GM12878 (cell line): ENCODE measurements around the gene MAP4K1. TPM values are rescaled to one million over a fixed set of nuclear protein-coding genes. Genes with fewer than 3 reads are reported as not detected.

ENCODE experiments used
- ATAC-seq: fragments of 200-7000 bp; cut with Tn5 transposase; 3 replicates; pipeline ENCODE4 v1.9.1; 2020; ENCODE audit warnings: mild to moderate bottlenecking, moderate library complexity
- BruUV-seq: library from RNA; stranded (reverse); fragments of 400-500 nt; replicated peaks from 2 replicates; lab custom pipeline; 2021; lab: Mats Ljungman, UMichigan
- CTCF ChIA-PET: fragments of 300-600 bp; sonication (Branson Sonifier 250); formaldehyde crosslinking; extraction: SDS; loops from one replicate; lab custom pipeline; 2021; ENCODE audit warnings: inconsistent platforms; lab: Yijun Ruan, JAX
- POLR2A ChIA-PET: fragments of 350-600 bp; formaldehyde crosslinking; extraction: SDS; loops from one replicate; lab custom pipeline; 2021; ENCODE audit warnings: inconsistent platforms; lab: Charles Lee
- RAD21 ChIA-PET: fragments of 300-600 bp; sonication (Branson Sonifier 250); formaldehyde crosslinking; loops from one replicate; lab custom pipeline; 2023; ENCODE audit warnings: antibody characterized with exemption; ENCODE audit not compliant: unreplicated experiment; lab: Charles Lee
- SMC1A ChIA-PET: fragments of 300-600 bp; sonication (Branson Sonifier 250); formaldehyde crosslinking; loops from one replicate; lab custom pipeline; 2023; ENCODE audit not compliant: unreplicated experiment, uncharacterized antibody; lab: Charles Lee
- DNase-seq: peaks from one replicate; pipeline ENCODE4 v3.0.0-alpha.2; 2011; ENCODE audit warnings: low read depth, low spot score
- FAIRE-seq: peaks from 3 replicates; lab custom pipeline; 2011; peaks lifted over from hg19 to GRCh38; lab: Jason Lieb, UNC
- H2AFZ ChIP-seq: 2 replicates; pipeline ENCODE4 v1.6.0; 2011; ENCODE audit warnings: low read depth, low read length, control low read depth; ENCODE audit not compliant: control insufficient read depth
- H3K27ac ChIP-seq: 2 replicates; pipeline ENCODE4 v1.5.1; 2011; ENCODE audit warnings: control low read depth; ENCODE audit not compliant: control insufficient read depth, insufficient read depth
- H3K27me3 ChIP-seq, 2 experiments: replicated peaks in 1 of 2; 2 replicates each; pipeline versions ENCODE4 v1.6.0 to v1.6.1; 2011; ENCODE audit warnings: low read length in 1 of 2; ENCODE audit not compliant: control insufficient read depth in 2 of 2, insufficient read depth in 2 of 2
- H3K36me3 ChIP-seq, 2 experiments: 2 replicates each; pipeline ENCODE4 v1.5.1; 2011; ENCODE audit warnings: low read length in 1 of 2; ENCODE audit not compliant: control insufficient read depth in 2 of 2, insufficient read depth in 2 of 2
- H3K4me1 ChIP-seq: 2 replicates; pipeline ENCODE4 v1.6.1; 2011; ENCODE audit warnings: mild to moderate bottlenecking, low read length, moderate library complexity, mixed read lengths; ENCODE audit not compliant: control insufficient read depth, insufficient read depth
- H3K4me2 ChIP-seq: 2 replicates; pipeline ENCODE4 v1.6.0; 2011; ENCODE audit warnings: control low read depth; ENCODE audit not compliant: control insufficient read depth, insufficient read depth
- H3K4me3 ChIP-seq: fragments of 200-600 bp; sonication (generic); 2 replicates; pipeline ENCODE4 v1.5.1; 2016
- H3K79me2 ChIP-seq: 2 replicates; pipeline ENCODE4 v1.6.0; 2011; ENCODE audit warnings: low read length; ENCODE audit not compliant: control insufficient read depth, insufficient read depth
- H3K9ac ChIP-seq: 2 replicates; pipeline ENCODE4 v1.8.0; 2011; ENCODE audit warnings: low read length, control low read depth, mixed read lengths; ENCODE audit not compliant: control insufficient read depth, insufficient read depth
- H3K9me3 ChIP-seq: replicated peaks from 3 replicates; pipeline ENCODE4 v1.5.1; 2011; ENCODE audit warnings: mild to moderate bottlenecking, low read length; ENCODE audit not compliant: control insufficient read depth, insufficient read depth
- H4K20me1 ChIP-seq: 2 replicates; pipeline ENCODE4 v1.6.0; 2011; ENCODE audit not compliant: control insufficient read depth, insufficient read depth
- ATF7 ChIP-seq: fragments of 450-650 bp; IDR thresholded peaks from 2 replicates; pipeline ENCODE4 v1.6.1; 2016; ENCODE audit warnings: low read depth, mild to moderate bottlenecking
- BACH1 ChIP-seq: fragments of 450-650 bp; IDR thresholded peaks from 2 replicates; pipeline ENCODE4 v1.6.1; 2017; ENCODE audit warnings: mild to moderate bottlenecking, borderline replicate concordance
- CBX3 ChIP-seq: fragments of 200-600 bp; sonication (generic); IDR thresholded peaks from 2 replicates; pipeline ENCODE4 v1.6.1; 2016; ENCODE audit warnings: low read depth, borderline replicate concordance
- HDAC2 ChIP-seq: fragments of 200-600 bp; sonication (generic); IDR thresholded peaks from 2 replicates; pipeline ENCODE4 v1.6.1; 2017
- KAT2A ChIP-seq: conservative IDR thresholded peaks from 2 replicates; pipeline ENCODE4 v1.6.1; 2011; ENCODE audit warnings: low read depth, low read length; ENCODE audit not compliant: control insufficient read depth
- PAX8 ChIP-seq: fragments of 450-650 bp; IDR thresholded peaks from 2 replicates; pipeline ENCODE4 v1.6.1; 2017; ENCODE audit warnings: mild to moderate bottlenecking, moderate library complexity
- RELA ChIP-seq: fragments of 450-650 bp; IDR thresholded peaks from 2 replicates; pipeline ENCODE4 v1.8.0; 2014; ENCODE audit warnings: borderline replicate concordance; ENCODE audit not compliant: partially characterized antibody
- SIX5 ChIP-seq: IDR thresholded peaks from 2 replicates; pipeline ENCODE4 v1.6.1; 2011; ENCODE audit warnings: mild to moderate bottlenecking, low read depth, low read length, moderate library complexity; ENCODE audit not compliant: severe bottlenecking
- SMAD5 ChIP-seq: IDR thresholded peaks from 2 replicates; pipeline ENCODE4 v1.6.1; 2016; ENCODE audit warnings: antibody characterized with exemption, low read depth
- ZNF207 ChIP-seq: fragments of 450-650 bp; IDR thresholded peaks from 2 replicates; pipeline ENCODE4 v1.6.1; 2014; ENCODE audit warnings: antibody characterized with exemption, mild to moderate bottlenecking, borderline replicate concordance
- WGBS: methylation state at CpG from one replicate; pipeline ENCODE4 v1.1.6; 2016; ENCODE audit warnings: low lambda C conversion rate; ENCODE audit not compliant: insufficient replicate concordance, insufficient coverage; ENCODE audit errors: missing lambda C conversion rate; 5-methylcytosine and 5-hydroxymethylcytosine counted together
- in situ Hi-C: fragments of 300-500 bp; cut with MboI; formaldehyde crosslinking; loops from 9 replicates; pipeline ENCODE4 v1.14.3; 2018; ENCODE audit warnings: mixed read lengths
- intact Hi-C: fragments of 100-400 bp; cut with micrococcal nuclease; formaldehyde crosslinking; loops from one replicate; pipeline ENCODE4 v1.14.2; 2022; ENCODE audit not compliant: unreplicated experiment
- polyA plus RNA-seq, 11 experiments: library from polyadenylated mRNA; depleted of rRNA in 4 of 11; unstranded in 6 of 11; stranded (reverse) in 5 of 11; fragments of >200 nt; fragmentation: Nextera tagmentation in 4 of 11; fragmentation: Illumina TruSeq in 1 of 11; extraction: Ambion mirVana in 4 of 11; extraction: Trizol in 1 of 11; gene quantifications; 1 replicate in 1 of 11; 2 replicates in 10 of 11; pipeline versions ENCODE4 v1.2.1 to v1.2.3, GENCODE V29; 2011 to 2016; ENCODE audit warnings: inconsistent platforms in 2 of 11, missing spikeins in 2 of 11, low read depth in 1 of 11
- total RNA-seq, 4 experiments: library from RNA; depleted of rRNA in 3 of 4; stranded (reverse); fragments of >200 nt in 3 of 4; fragmentation: Illumina TruSeq in 1 of 4; extraction: Trizol in 1 of 4; gene quantifications; 2 replicates each; pipeline versions ENCODE4 v1.2.1 to v1.2.3, GENCODE V29; 2013 to 2021
- TF ChIP-seq, protein P1 (sequence below): IDR thresholded peaks from 2 replicates; pipeline ENCODE4 v1.6.1; 2011; ENCODE audit warnings: low read depth, mild to moderate bottlenecking, low read length, moderate library complexity, borderline replicate concordance; ENCODE audit errors: extremely low read depth
- TF ChIP-seq, protein P2 (sequence below): fragments of 450-650 bp; IDR thresholded peaks from 2 replicates; pipeline ENCODE4 v1.6.1; 2016; ENCODE audit warnings: mild to moderate bottlenecking

MAP4K1 gene
- total and polyA plus RNA-seq, 10 of the 15 experiments (the other 5 are each of a cell fraction or from before 2014, with no cell fraction given): 39.2 to 306 (median 140) TPM

DNA sequence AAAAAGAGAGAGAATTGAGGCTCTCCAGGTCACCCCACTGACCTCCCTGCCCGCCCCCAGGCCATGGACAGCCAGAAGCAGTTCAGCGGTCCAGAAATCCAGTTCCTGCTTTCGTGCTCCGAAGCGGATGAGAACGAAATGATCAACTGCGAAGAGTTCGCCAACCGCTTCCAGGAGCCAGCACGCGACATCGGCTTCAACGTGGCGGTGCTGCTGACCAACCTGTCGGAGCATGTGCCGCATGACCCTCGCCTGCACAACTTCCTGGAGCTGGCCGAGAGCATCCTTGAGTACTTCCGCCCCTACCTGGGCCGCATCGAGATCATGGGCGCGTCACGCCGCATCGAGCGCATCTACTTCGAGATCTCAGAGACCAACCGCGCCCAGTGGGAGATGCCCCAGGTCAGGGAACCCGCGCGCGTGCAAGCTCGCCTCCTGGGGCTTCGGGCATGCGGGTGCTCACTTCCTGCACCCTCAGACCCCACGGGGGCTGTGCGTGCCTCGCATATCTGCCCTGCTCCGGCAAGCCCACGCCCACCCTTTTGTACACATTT lies 56.6 kb downstream of the MAP4K1 start:
- 0 out of 4 replicates have a peak, but pooled peaks cover 0 to 2% of the 10 kb centered on the region in 2 experiments for H3K27me3 ChIP-seq
- no peak overlapping the region for H2AFZ ChIP-seq
- in situ Hi-C loops (loop anchor here (5.0 kb wide), 1 partner anchor 56 kb away; the partner anchor contains the start of genes EIF3K and MAP4K1), intact Hi-C loops (no loop called here)
- no peaks in the 10 kb centered on the region for H3K36me3 ChIP-seq
- ChIA-PET SMC1A (interaction anchor here (0.9 to 7.0 kb wide), 3 partner anchors 18 to 55 kb away, joined by 3 to 85 read pairs (median 3); partner anchors contain the start of genes EIF3K and MAP4K1), CTCF (interaction anchor here (1.0 to 7.2 kb wide), 3 partner anchors 17 to 74 kb away, joined by 4 to 67 read pairs (median 60); partner anchors contain the start of genes EIF3K and MAP4K1), RAD21 (interaction anchor here (1.7 to 11.1 kb wide), 2 partner anchors 10 to 56 kb away, joined by 7 to 135 read pairs; partner anchors contain the start of genes EIF3K and MAP4K1), POLR2A (interaction anchor here (1.6 to 12.2 kb wide), 2 partner anchors 10 to 56 kb away, joined by 10 to 135 read pairs; partner anchors contain the start of genes EIF3K and MAP4K1)
- no peak overlapping the region; the same call in 1 of the 2 replicates for H3K4me2 ChIP-seq
- TF ChIP-seq, protein P1, sequence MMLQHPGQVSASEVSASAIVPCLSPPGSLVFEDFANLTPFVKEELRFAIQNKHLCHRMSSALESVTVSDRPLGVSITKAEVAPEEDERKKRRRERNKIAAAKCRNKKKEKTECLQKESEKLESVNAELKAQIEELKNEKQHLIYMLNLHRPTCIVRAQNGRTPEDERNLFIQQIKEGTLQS: no peak
- TF ChIP-seq KAT2A (no peak), SIX5 (no peak), SMAD5 (no peak), BACH1 (no peak), HDAC2 (no peak), ATF7 (no peak), ZNF207 (no peak), CBX3 (no peak), PAX8 (no peak), RELA (no peak)
- TF ChIP-seq, protein P2, sequence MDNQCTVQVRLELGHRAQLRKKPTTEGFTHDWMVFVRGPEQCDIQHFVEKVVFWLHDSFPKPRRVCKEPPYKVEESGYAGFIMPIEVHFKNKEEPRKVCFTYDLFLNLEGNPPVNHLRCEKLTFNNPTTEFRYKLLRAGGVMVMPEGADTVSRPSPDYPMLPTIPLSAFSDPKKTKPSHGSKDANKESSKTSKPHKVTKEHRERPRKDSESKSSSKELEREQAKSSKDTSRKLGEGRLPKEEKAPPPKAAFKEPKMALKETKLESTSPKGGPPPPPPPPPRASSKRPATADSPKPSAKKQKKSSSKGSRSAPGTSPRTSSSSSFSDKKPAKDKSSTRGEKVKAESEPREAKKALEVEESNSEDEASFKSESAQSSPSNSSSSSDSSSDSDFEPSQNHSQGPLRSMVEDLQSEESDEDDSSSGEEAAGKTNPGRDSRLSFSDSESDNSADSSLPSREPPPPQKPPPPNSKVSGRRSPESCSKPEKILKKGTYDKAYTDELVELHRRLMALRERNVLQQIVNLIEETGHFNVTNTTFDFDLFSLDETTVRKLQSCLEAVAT: no peak
- BruUV-seq: no TSS peak
- H3K27ac ChIP-seq: no peak overlapping the region
- no peak overlapping the region for H3K9ac ChIP-seq
- H3K4me1 ChIP-seq: peaks cover 44% of the 10 kb centered on the region
- H3K79me2 ChIP-seq: no peaks in the 10 kb centered on the region
- ATAC-seq: no peak
- no peak overlapping the region for H3K4me3 ChIP-seq
- H4K20me1 ChIP-seq: no peaks in the 10 kb centered on the region
- no peaks in the 10 kb centered on the region for H3K9me3 ChIP-seq
- no peak for DNase-seq
- FAIRE-seq: no peak
- WGBS: 91% methylated on average over 36 of the region's 42 CpGs
